ENCODE measurements around the gene ZNHIT1. TPM values are rescaled to one million over a fixed set of nuclear protein-coding genes. Genes with fewer than 3 reads are reported as not detected.

Gene ZNHIT1
- total RNA-seq, 1 experiment from 2014 or later, result 57.2 TPM

DNA sequence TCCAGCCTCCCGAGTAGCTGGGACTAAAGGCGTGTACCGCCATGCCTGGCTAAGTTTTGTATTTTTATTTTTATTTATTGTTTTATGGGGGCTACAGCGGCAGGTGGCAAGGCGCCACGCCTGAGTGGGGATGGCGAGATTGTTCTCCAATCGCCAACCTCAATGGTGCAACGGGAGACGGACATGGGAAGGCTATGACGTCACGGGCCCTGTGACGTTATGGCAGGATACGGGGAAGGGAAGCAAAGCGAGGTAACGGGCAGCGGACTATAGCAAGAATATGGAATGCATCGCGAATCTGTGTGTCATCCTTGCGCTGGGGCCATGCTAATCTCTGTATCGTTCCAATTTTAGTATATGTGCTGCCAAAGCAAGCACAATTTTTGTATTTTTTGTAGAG lies 51.7 kb downstream of the ZNHIT1 start:
- CTCF ChIA-PET, result no interaction called here
- Mint-ChIP-seq H3K27ac (ENCODE audit: unreplicated experiment) (no peak overlapping the region), H3K27me3 (ENCODE audit: unreplicated experiment) (peaks cover 13% of the 10 kb centered on the region)

DNA sequence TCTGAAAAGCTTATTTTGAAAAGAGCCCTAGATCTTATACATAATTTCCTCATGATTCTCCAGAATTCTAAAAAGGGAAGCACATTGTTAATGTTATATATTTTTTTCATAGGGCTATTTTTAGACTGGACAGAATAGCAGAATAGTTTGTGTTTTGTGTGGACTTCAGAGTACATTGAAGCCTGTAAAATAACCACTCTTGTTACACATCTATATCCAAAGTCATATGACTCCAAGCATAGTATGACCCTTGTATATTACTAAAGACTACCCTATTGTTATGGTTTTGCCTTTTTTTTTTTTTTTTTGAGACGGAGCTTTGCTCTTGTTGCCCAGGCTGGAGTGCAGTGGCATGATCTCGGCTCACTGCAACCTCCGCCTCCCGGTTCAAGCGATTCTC lies 53.1 kb downstream of the ZNHIT1 start:
- TF ChIP-seq, protein P1, sequence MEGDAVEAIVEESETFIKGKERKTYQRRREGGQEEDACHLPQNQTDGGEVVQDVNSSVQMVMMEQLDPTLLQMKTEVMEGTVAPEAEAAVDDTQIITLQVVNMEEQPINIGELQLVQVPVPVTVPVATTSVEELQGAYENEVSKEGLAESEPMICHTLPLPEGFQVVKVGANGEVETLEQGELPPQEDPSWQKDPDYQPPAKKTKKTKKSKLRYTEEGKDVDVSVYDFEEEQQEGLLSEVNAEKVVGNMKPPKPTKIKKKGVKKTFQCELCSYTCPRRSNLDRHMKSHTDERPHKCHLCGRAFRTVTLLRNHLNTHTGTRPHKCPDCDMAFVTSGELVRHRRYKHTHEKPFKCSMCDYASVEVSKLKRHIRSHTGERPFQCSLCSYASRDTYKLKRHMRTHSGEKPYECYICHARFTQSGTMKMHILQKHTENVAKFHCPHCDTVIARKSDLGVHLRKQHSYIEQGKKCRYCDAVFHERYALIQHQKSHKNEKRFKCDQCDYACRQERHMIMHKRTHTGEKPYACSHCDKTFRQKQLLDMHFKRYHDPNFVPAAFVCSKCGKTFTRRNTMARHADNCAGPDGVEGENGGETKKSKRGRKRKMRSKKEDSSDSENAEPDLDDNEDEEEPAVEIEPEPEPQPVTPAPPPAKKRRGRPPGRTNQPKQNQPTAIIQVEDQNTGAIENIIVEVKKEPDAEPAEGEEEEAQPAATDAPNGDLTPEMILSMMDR (IDR thresholded peaks at IDR 0.05; ENCODE audit: unreplicated experiment), result no peak
- BruUV-seq (replicated peaks), result no TSS peak
- H3K27ac Mint-ChIP-seq (ENCODE audit: unreplicated experiment), result no peak overlapping the region
- CTCF ChIA-PET, result no interaction called here
- no peaks in the 10 kb centered on the region for H3K36me3 Mint-ChIP-seq (ENCODE audit: insufficient read depth, unreplicated experiment)
- no peaks in the 10 kb centered on the region for H3K9me3 Mint-ChIP-seq (ENCODE audit: low read depth, unreplicated experiment)
- H3K4me1 Mint-ChIP-seq (ENCODE audit: low read depth, unreplicated experiment), result no peaks in the 10 kb centered on the region
- intact Hi-C loops (cut with micrococcal nuclease; ENCODE audit: unreplicated experiment), result no loop called here
- no peak for DNase-seq
- H3K27me3 Mint-ChIP-seq (ENCODE audit: unreplicated experiment), result peaks cover 13% of the 10 kb centered on the region
- H3K4me3 Mint-ChIP-seq (ENCODE audit: low read depth, unreplicated experiment), result no peak overlapping the region

More for the DNA sequence above, 51.7 kb downstream of the ZNHIT1 start:
- Mint-ChIP-seq H3K36me3 (ENCODE audit: insufficient read depth, unreplicated experiment) (no peaks in the 10 kb centered on the region), H3K4me1 (ENCODE audit: low read depth, unreplicated experiment) (no peaks in the 10 kb centered on the region), H3K9me3 (ENCODE audit: low read depth, unreplicated experiment) (no peaks in the 10 kb centered on the region), H3K4me3 (ENCODE audit: low read depth, unreplicated experiment) (no peak overlapping the region)
- intact Hi-C loops (cut with micrococcal nuclease; ENCODE audit: unreplicated experiment), result no loop called here
- DNase-seq, result no peak
- no TSS peak for BruUV-seq (replicated peaks)
- TF ChIP-seq, protein P1 (IDR thresholded peaks at IDR 0.05; ENCODE audit: unreplicated experiment), result no peak

DNA sequence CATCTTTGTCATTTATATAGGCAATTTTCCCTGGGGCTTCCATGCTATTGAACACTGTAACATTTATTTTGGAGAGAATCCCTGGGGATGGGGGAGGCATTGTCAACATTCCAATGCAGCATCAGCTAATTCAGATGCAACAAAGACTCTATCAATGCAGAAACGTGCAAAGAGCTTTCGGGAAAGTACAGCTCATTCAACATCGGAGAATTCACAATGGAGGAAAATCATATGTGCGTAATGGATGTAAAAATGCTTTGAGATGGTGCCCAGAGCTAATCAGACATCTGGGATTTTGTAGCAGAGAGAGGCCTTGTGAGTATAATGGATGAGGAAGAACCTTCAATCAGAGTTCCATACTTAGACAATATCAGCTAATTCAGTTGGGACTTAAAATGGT lies 55.2 kb downstream of the ZNHIT1 start:
- DNase-seq, result no peak
- Mint-ChIP-seq H3K9me3 (ENCODE audit: low read depth, unreplicated experiment) (no peaks in the 10 kb centered on the region), H3K27me3 (ENCODE audit: unreplicated experiment) (peaks cover 33% of the 10 kb centered on the region), H3K27ac (ENCODE audit: unreplicated experiment) (no peak overlapping the region), H3K4me1 (ENCODE audit: low read depth, unreplicated experiment) (no peaks in the 10 kb centered on the region), H3K36me3 (ENCODE audit: insufficient read depth, unreplicated experiment) (no peaks in the 10 kb centered on the region), H3K4me3 (ENCODE audit: low read depth, unreplicated experiment) (no peak overlapping the region)
- TF ChIP-seq, protein P1 (IDR thresholded peaks at IDR 0.05; ENCODE audit: unreplicated experiment), result no peak
- no TSS peak for BruUV-seq (replicated peaks)
- intact Hi-C loops (cut with micrococcal nuclease; ENCODE audit: unreplicated experiment), result no loop called here
- CTCF ChIA-PET, result interaction anchor here (0.6 kb wide), 1 partner anchor 129 kb away, joined by 4 read pairs; no protein-coding TSS in a partner anchor

Other genes with a start within 250 kb of the ZNHIT1 start
- 0.59 and 1.3 TPM in 2 replicates for gene MUC12, start 248.6 kb upstream of the ZNHIT1 start, total RNA-seq (2022)
- gene MUC17, start 198.1 kb upstream of the ZNHIT1 start, total RNA-seq (2022), result not detected in 2 replicates
- 44.5 and 62.6 TPM in 2 replicates for gene TRIM56, start 132.7 kb upstream of the ZNHIT1 start, total RNA-seq (2022)
- gene SERPINE1, start 91.1 kb upstream of the ZNHIT1 start, total RNA-seq (2022), result 1.1 and 1.8 TPM in 2 replicates
- gene AP1S1, start 63.7 kb upstream of the ZNHIT1 start, total RNA-seq (2022), result 45.6 and 61.6 TPM in 2 replicates
- 0.14 and 0.81 TPM in 2 replicates for gene VGF, start 52.6 kb upstream of the ZNHIT1 start, total RNA-seq (2022)
- gene NAT16, start 37.9 kb upstream of the ZNHIT1 start, total RNA-seq (2022), result not detected in 2 replicates
- not detected in 2 replicates for gene MOGAT3, start 17.1 kb upstream of the ZNHIT1 start, total RNA-seq (2022)
- gene PLOD3, start 584 bp upstream of the ZNHIT1 start, total RNA-seq (2022), result 103 and 108 TPM in 2 replicates
- 6.4 and 8.5 TPM in 2 replicates for gene CLDN15, start 19.6 kb downstream of the ZNHIT1 start, total RNA-seq (2022)
- gene FIS1, start 26.9 kb downstream of the ZNHIT1 start, total RNA-seq (2022), result 83.8 and 90.0 TPM in 2 replicates
- gene IFT22, start 103.6 kb downstream of the ZNHIT1 start, total RNA-seq (2022), result 12.3 and 13.2 TPM in 2 replicates
- not detected in 2 replicates for gene COL26A1, start 144.7 kb downstream of the ZNHIT1 start, total RNA-seq (2022)

All from Calu3 (cell line).